ENCODE measurements around the gene FBXL3.

Gene FBXL3, protein sequence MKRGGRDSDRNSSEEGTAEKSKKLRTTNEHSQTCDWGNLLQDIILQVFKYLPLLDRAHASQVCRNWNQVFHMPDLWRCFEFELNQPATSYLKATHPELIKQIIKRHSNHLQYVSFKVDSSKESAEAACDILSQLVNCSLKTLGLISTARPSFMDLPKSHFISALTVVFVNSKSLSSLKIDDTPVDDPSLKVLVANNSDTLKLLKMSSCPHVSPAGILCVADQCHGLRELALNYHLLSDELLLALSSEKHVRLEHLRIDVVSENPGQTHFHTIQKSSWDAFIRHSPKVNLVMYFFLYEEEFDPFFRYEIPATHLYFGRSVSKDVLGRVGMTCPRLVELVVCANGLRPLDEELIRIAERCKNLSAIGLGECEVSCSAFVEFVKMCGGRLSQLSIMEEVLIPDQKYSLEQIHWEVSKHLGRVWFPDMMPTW

DNA sequence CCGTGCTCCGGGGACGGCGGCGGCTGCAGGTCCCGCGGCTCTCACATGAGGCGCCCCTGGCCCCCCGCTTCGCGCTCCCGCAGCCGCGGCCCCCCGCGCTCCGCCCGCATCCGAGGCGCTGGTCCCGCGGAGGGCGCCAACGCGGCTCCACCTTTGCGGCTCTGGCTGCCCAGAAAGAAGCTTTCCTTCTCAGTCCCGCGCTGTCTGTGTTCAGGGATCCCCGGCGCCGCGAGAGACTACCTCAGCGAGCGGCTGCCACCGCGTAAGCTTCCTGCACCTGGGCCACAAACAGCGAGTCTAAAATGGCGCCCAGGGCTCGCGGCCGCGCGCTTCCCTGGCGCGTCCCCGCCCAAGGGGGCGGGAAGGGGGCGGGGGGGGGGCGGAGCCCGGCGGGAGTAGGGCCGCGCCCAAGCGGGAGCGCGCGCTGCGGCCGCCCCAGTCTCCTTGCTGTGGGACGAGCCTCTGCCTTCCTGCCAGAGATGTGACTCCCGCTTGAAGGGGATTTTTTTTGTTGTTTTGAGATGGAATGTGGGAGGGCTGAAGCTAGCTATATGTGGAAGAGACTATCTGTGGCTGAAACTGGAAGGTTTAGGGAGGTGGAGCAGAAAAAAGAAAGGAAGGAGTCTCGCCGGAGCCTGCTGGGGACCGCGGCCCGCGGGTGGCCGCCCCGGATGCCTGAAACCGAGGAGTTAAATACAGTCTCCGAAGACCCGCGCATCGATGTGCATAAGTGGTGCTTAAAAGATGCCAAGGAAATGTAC lies at the start of gene FBXL3:
FBXL3 (minus strand) TSS at position 299 of the 761 bp plus-strand sequence. CDS start 5,299 bp downstream, outside the sequence.
- DNase-seq, result peak; percentile 85 to 89

DNA sequence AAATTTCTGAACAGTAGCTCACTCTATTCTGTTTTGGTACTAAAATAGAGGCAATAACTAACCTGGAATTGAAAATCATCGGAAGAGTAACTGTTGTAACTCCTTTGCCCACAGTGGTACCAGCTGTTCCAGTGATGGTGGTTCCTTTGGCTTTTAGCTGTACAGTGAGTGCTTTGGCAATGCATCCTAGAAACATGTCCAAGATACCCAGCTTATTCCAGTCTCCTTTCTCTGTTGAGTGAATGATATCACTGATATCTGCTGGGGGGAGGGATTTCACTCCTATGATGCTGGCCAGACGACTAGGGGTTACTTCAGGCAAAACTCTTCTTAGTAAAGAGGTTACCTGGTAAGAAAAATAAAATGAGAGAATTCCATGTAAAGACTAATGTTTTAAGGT lies 40.6 kb upstream of the FBXL3 start:
- DNase-seq, result no peak

DNA sequence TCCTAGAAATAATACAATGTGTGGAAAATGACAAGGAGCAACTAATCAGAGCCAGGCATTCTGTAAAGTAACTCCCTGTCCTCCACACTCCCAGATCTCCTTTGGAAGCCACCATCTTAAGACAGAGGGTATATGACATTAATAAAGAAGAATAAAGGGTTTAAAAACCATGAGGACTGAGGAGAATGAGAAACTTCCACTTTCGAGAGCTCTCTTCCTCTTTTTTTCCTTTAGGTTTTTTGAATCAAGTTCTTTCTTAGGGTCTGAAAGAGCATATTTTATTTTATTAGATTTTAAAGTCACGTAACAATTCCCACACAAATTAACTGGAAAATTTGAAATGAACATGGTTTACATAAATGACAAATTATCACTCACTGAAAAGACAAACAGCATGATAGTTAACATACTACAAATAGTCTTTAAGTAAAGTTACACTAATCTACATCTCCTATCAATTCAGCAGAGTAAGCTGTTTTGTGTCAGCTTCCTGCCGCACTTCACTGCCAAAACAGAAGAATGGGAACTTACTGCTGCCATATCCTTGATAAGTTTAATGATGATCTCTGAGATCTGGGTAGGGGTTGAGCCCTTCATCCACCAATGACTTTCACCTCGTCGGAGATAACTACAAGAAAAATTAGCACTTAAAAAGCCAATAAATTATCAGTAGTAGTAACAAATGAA lies 38.6 kb upstream of the FBXL3 start:
- DNase-seq, result no peak

DNA sequence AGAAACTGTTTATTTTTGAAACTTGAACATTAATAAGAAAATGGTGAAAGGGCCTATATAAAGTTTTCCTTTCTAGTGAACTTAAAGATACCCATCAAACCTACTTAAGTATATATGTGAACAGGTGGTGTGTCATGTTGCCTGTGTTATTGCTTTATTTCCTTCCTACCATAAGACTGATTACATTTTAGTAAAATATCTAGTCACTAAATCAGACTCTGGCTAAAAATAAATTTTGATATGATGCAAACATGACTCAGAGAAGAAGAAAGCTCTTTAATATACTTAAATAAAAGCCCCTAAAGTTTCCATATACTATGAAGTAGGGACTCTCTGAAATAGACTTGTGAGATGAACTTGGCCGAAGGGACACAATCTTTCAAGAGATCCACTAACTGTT lies 35.1 kb upstream of the FBXL3 start:
- DNase-seq, result no peak

DNA sequence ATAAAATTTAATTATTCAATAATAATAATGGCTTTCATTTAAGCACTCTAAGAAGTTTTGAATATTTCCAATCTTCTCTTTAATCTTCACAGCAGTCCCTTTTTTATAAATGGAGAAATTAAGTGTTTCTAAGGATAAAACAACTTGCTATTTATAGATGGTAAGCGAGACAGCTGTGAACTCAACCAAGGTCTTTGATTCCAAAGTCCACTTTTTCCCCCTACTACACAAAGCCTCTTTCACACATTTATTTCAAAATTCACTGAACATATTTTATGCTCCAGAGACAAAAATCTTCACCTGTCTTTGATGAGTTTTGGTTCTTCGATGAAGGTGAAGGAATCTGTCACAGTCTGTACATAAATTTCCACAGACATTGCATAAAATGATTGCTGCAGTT lies 34.4 kb upstream of the FBXL3 start:
- DNase-seq, result no peak

DNA sequence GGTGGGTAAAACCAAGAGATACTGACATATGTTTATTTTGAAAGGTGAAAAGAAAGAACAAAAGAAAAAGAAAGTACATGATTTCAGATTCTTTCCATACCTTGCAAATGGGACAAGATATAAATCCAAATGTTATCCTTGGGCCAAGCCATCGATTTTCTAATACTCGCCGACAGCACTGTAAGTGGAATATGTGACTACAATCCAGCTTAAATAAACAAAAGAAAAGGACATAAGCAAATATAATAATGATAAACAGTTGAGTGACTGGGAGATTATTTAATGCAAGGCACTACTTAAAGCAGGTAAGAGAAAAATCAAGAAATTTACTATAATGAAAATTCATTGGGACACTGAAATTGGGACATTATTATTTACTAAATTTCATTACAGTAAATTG lies 29.9 kb upstream of the FBXL3 start:
- no peak for DNase-seq

DNA sequence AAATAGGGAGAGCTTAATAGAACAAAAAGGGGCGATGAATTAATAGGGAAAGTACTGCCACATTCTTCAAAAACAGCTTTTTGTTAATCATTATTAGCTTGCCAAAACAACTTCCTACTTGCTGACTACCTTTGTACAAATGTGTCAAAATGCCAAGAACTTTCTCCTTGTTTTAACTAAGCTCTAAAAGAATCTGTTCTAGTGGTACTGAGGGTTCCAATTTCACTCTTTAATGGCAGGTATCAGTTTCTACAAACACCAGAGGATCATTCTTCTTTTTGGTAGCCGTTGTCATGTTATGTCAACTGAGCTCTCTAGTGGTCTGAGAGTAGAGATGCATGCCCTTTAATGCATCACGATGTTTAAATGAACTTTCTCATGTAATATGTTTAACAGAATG lies 29.4 kb upstream of the FBXL3 start:
- no peak for DNase-seq

DNA sequence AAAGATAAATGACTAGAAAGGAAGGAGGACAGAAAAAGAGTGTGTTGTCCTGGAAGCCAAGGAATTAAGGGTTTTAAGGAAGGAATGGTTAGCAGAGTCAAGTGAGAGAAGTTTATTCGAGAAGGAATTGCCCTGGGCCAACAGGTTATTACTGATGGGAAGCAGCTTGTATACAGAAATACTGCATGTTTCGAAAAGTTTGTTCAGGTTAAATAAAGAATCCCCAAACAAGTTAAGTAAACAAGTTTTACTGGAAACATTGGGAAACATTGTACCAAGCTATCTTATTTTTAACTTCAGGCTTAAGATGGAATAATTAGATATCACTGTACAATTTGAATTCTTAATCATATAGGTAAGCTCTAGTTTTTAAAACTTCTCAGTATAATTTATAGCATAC lies 28.2 kb upstream of the FBXL3 start:
- DNase-seq, result no peak

DNA sequence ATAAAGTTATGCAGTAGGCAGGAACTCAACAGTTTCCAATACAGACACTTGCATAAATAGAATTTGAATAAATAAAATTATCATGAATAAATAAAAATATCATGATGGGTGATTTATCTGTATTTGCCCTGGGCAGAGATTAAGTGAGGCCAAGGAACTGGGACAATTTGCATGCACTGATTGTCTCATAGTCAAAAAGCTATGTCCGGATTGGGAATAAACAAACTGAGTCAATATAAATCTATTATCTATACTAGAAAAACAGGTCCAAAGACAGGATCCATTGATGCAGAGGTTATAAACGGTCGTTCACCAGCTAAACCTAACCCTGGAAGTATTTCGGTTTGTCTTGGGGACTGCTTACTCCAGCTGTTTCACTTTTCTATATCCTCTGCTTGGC lies 26.2 kb upstream of the FBXL3 start:
- no peak for DNase-seq

DNA sequence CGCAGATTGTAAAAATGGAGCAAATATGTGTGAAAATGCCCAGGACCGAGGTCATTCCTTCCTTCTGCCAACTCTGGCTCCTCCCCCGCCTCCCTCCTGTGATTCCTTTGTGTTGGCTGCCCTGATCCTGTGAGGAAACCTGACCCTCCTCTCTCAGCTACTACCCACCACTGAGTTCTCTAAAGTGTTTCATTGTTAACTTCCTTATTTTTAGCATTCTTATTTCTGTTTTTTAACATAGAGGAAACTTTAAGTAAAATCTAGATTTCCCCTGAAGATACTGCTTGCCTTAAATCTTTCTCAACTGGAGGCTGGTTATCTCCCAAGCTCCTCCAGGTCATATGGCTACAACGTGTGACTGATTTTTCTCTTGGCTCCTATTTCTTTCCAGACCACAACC lies 21.7 kb upstream of the FBXL3 start:
- DNase-seq, result no peak

DNA sequence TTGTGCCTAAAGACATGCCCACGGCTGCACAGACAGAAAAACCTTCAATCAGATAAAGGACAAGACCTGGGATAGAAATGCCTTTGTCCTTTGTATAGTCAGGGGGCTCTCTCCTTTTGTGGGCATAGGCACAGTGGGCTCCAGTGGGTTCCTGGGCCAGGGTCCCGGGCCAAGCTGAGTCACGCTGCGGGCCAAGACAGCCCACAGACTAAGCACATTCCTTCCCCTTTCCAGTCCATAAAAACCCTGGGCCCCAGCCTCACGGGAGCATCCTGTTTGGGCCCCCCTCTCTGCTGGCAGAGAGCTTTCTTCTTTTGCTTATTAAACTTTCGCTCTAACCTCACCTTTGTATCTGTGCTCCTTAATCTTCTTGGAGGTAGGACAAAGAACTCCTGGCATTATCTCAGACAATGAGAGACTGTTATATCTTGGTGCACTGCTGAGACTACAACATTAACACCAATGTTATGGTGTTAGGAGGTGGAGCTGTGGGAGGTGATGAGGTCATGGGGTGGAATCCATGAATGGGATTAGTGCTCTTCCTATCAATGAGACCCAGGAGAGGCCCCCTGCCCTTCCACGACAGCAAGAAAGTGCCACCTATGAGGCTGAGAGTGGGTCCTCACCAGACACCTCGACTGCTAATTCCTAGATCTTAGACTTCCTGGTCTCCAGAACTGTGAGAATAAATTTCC lies 20.8 kb upstream of the FBXL3 start:
- DNase-seq, result no peak

DNA sequence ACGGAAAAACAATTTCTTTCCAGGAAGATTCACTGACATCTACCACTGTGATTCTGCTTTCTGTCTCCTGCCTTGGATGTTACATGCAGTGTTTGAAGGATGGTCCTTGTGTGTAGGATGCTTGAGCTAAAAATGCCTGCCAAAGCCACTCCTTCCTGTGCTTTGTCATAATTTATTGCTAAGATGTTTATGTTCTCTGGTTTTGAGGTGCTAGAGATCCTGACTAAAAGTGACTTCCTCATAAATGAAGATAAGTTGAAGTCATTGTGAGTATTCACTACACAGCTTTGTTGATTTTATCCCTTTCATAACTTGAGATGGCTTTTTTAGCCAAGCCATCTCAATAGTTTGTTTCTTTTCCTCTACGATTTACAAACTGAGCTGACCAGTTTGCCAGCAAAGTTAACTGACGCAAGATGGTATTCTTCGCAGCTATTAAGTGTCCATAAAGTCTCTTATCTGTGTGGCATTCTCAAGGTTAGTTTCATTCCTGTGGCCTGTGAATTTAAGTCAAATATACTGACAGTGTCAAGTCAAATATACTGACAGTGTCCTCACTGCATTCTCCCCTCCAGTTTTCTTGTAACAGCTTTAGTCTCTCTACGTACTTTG lies 15.7 kb upstream of the FBXL3 start:
- DNase-seq, result no peak

DNA sequence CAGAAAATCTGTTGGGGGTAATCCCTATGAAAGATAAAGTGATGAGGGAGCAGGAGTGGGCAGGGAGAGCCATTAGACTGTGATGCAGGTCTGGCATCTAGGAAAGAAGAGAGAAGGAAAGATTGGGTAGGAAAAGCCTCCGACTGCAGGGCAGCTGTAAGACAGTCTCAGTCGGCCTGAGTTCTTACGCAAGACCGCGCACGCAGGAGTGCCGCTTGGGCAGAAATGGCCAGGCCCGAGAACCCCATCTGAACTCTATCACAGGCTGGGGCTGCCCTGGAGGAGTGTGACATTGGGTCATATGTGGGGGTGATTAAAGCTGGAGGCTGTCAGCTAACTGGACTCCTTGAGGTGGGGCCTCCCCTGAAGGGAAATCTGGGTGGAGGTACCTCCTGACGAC lies 13.9 kb upstream of the FBXL3 start:
- DNase-seq, result no peak

DNA sequence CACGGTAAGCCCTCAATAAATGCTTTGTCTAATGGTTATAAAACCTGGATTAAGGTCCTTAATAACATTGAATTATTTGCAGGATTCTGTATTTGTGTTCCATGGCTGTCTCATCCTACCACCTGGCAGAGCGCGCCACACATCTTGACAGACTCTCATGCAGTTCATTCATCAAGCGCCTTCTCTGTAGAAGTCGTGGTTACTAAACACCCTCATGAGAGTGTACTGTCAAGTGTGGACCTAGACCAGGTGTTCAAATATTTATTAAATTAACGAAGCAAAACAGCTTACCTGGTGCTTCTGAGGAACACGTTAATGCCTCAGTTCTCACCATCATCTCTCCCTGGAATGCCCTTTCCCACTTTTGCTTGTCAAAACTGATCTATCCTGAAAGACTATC lies 13.1 kb upstream of the FBXL3 start:
- no peak for DNase-seq

DNA sequence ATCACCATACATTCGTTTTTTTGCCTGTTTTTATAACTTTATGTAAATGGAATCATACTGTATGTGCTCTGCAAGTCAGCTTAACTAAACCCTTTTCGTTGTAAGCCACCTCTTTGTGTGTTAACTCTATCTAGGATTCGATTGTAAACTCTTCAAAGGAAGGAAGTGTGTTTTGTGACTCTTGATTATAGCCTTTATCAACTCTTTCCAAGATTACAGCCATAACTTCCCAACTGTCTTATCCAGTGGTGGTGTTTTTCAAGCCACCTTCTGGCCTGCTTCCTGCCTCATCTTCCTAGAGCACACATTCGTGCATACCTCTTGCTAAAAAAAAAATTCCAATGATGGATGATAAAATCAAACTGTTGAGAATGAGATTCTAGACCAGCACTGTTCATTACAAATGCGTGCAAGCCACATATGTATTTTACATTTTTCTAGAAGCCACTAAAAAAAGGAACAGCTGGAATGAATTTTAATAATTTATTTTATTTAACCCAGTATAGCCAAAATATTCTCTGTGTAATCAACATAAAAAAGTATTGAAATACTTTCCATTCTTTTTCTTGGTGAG lies 12.0 kb upstream of the FBXL3 start:
- DNase-seq, result no peak

DNA sequence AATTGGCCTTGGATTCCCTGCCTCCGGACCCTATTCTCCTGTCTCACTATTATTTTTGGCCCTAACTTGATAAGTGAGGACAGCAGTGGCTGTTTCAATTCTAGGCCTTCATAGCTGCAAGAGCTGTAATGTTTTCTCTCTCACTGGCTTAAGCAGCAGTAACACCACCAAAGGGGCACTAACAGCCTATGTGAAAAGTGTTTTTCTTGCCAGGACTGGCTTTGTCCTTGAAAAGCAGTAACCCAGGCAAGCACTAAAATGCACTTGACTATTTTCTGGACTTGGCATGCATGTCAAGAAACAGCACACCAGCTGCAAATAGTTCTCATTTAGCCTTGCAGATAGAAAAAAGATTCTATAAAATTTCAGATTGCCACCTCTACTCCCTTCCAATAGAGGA lies 9.3 kb upstream of the FBXL3 start:
- DNase-seq, result no peak

DNA sequence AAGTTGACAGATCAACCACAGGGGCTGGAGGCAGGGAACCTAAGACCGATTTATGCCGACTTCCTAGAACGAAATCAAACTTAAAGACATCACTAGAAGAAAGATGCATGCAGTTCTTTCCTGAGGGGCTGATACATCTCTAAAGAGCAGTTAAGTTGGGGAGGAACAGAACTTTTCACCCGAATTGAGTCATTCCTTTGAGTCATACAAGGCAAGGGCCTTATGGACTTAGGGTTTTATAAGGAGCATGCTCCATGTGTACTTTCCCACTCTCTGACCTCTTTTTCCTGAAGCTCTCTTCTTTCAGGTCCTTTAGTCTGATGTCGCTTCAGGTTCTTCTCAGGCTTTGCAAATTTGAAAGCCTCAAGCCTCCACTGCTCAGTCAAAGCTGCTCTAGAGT lies 7.9 kb upstream of the FBXL3 start:
- no peak for DNase-seq

DNA sequence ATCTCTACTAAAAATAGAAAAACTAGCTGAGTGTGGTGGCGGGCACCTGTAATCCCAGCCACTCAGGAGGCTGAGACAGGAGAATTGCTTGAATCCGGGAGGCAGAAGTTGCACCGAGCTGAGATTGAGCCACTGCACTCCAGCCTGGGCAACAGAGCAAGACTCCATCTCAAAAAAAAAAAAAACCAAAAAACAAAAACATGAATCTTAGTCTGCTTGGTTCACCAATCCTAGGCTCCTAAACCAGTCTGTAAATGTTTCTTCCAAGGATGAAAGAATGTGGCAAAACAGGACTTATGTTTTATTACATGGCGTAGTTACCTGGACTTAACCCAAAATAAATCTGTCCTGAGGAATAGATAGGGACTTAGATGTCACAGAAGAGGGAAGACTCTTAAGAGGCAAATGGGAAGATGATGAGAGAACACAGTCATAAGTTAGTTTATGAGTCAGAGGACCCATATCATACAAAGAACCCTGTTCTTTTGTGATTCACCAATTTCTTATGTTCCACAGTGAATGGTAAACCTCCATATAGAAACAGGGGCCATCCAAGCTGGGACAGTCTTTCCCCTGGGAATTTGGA lies 6.9 kb upstream of the FBXL3 start:
- DNase-seq, result no peak

DNA sequence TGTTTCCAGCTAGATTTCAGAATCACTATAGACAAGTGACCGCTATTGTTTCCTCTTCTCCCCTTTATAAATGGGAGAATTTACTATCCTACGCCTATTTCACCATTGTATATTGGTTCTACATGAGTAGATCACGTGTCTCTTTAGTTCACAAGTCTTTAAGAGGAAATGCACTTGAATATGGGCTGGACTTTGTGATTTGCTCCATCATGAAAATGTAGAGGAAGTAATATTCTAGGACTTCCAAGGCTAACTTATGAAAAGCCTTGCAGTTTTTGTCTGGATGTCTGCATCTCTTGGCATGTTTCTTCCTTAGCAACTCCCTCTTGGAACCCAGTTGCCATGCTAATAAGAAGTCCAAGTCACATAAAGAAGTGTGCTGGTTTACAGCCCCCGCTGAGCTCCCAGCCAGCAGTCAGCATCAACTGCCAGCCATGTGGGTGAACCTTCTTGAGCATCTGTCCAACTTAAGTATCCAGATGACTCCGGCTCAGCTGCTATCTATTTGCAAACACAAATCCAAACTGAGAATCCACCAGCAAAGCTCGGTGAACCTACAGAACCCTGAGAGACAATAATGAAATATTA lies 4.8 kb upstream of the FBXL3 start:
- no peak for DNase-seq

DNA sequence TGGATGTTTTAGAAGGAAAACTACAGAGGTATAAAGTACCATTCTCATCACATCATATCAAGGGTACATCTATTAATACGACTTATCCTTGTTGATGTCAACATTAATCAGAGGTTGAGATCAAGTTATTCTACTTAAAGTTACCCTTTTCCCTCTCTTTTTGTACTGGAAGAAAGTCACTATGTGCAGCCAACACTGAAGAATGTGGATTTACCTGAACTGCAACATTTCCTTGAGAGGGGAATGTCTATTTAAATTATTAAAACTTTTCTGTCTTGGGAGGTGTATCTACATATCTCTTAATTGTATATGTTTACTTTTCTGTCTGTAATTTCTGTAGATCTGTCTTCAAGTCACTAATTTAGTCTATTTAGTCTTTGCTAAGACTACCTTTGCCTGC lies 2.5 kb upstream of the FBXL3 start:
- no peak for DNase-seq

DNA sequence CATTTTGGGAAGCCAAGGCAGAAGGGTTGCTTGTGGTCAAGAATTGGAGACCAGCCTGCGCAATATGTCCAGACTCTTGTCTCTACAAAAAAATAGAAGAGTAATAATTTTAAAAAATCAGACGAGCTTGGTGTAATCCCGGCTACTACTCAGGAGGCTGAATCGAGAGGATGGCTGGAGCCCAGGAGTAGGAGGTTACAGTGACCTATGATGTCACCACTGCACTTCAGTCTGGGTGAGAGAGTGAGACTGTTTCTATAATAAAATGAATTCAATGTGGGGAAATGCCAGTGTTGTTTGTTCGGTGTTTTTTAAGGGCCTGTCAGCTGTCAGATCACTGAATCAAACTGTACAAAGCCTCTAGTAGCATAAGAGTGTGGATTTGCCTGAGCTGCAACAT lies 1.2 kb upstream of the FBXL3 start:
- no peak for DNase-seq

Measured in CD4-positive, alpha-beta T cell treated with Interferon alpha-2 for 1 hour (primary cell).